ENCODE measurements around the gene SLITRK6. TPM values are rescaled to one million over a fixed set of nuclear protein-coding genes. Genes with fewer than 3 reads are reported as not detected.
A peak's percentile ranks its signal among the peaks of the same experiment; 100 is the strongest.

Gene SLITRK6
- total RNA-seq, 4 donors from 2014 or later = not detected

DNA sequence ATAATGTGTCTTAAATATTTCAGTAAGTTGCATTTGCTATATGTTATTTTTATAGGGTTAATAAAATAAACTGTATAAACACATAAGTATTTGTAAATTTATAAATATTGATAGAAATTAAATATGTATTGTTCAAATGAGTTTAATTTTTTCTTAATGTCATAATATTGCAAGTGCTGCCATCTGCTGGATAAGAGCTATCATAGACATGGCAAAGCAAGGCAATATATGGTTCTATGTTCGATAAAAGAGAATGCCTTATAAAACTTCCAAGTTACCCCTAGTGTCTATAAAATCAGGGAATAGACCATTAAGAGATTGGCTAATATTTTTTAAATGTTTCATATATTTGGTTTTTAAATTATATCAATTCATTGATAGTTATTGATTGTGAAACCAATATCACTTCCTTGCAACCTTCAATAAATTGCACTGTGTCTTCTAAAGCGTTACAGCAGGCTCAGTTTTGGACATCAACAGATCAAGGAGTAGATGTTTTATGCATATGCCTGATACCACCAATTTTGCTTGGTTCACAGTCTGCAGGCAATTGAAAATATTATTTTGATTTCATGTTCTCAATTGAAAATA, 29.0 kb upstream of the SLITRK6 start:
- Histone ChIP-seq H3K27ac (no peak overlapping the region), H3K27me3 (no peaks in the 10 kb centered on the region), H3K9me3 (no peaks in the 10 kb centered on the region), H3K36me3 (no peaks in the 10 kb centered on the region), H3K4me3 (no peak overlapping the region), H3K4me1 (no peaks in the 10 kb centered on the region)
- DNase-seq (no peak), ATAC-seq (no peak)
- intact Hi-C loops (cut with DNase I; ENCODE audit: low total_unique reads) (no loop called here), in situ Hi-C loops (cut with MboI; ENCODE audit: low sequenced_read_pairs in 4 of 4) (no loop called here)
- TF ChIP-seq, protein P1, sequence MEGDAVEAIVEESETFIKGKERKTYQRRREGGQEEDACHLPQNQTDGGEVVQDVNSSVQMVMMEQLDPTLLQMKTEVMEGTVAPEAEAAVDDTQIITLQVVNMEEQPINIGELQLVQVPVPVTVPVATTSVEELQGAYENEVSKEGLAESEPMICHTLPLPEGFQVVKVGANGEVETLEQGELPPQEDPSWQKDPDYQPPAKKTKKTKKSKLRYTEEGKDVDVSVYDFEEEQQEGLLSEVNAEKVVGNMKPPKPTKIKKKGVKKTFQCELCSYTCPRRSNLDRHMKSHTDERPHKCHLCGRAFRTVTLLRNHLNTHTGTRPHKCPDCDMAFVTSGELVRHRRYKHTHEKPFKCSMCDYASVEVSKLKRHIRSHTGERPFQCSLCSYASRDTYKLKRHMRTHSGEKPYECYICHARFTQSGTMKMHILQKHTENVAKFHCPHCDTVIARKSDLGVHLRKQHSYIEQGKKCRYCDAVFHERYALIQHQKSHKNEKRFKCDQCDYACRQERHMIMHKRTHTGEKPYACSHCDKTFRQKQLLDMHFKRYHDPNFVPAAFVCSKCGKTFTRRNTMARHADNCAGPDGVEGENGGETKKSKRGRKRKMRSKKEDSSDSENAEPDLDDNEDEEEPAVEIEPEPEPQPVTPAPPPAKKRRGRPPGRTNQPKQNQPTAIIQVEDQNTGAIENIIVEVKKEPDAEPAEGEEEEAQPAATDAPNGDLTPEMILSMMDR (IDR thresholded peaks at IDR 0.05 in 4 of 5, conservative IDR thresholded peaks at IDR 0.05 in 1 of 5) = peak in 3 of 5 experiments; percentile 7 to 46 (median 36)
- TF ChIP-seq POLR2A (IDR thresholded peaks at IDR 0.05) = no peak

DNA sequence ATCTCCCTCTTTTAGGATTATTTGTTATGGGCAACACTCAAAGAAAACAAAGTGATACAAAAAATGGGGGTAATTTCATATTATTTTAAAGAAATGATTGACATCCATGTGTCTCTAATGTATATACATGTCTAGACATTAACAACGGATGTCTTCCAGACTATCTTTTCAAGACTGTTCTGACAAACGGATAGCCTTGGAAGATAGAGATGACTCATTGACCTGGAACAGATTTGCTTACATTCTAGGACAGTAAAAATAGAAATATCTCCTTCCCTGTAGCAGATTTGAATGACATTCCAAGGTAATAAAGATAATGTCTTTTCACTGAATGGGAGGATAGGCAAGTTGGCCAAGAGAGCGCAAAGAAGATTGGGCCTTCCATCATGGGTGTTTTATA, 26.2 kb upstream of the SLITRK6 start:
- intact Hi-C loops (cut with DNase I; ENCODE audit: low total_unique reads) = no loop called here
- Histone ChIP-seq H3K27ac (no peak overlapping the region), H3K36me3 (no peaks in the 10 kb centered on the region), H3K4me1 (no peaks in the 10 kb centered on the region), H3K9me3 (no peaks in the 10 kb centered on the region), H3K4me3 (no peak overlapping the region), H3K27me3 (no peaks in the 10 kb centered on the region)
- ATAC-seq (no peak), DNase-seq (no peak)
- no peak for TF ChIP-seq POLR2A (IDR thresholded peaks at IDR 0.05)
- TF ChIP-seq, protein P1 (IDR thresholded peaks at IDR 0.05 in 4 of 5, conservative IDR thresholded peaks at IDR 0.05 in 1 of 5) = no peak
- in situ Hi-C loops (cut with MboI; ENCODE audit: low sequenced_read_pairs in 4 of 4) = no loop called here

DNA sequence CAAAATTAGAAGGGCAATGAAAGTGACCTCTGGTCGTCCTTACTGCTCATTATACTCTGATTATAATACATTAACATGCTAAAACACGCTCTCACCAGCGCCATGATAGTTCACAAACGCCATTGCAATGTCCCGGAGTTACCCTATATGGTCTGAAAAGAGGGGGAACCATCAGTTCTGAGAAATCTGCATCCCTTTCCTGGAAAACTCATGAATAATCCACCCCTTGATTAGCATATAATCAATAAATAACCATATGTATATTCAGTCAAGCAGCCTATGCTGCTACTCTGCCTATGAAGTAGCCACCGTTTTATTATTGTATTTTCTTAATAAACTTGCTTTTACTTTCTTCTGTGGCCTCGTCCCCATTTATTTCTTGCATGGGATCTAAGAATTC, 24.6 kb upstream of the SLITRK6 start:
- no peak for TF ChIP-seq POLR2A (IDR thresholded peaks at IDR 0.05)
- TF ChIP-seq, protein P1 (IDR thresholded peaks at IDR 0.05 in 4 of 5, conservative IDR thresholded peaks at IDR 0.05 in 1 of 5) = no peak
- in situ Hi-C loops (cut with MboI; ENCODE audit: low sequenced_read_pairs in 4 of 4) (loop anchor here in 3 of 4 donors (25.0 kb wide), 1 partner anchor 912 kb away; no protein-coding TSS in a partner anchor), intact Hi-C loops (cut with DNase I; ENCODE audit: low total_unique reads) (no loop called here)
- Histone ChIP-seq H3K27me3 (no peaks in the 10 kb centered on the region), H3K27ac (no peak overlapping the region), H3K9me3 (no peaks in the 10 kb centered on the region), H3K36me3 (no peaks in the 10 kb centered on the region), H3K4me3 (no peak overlapping the region), H3K4me1 (no peaks in the 10 kb centered on the region)
- ATAC-seq (no peak), DNase-seq (no peak)

DNA sequence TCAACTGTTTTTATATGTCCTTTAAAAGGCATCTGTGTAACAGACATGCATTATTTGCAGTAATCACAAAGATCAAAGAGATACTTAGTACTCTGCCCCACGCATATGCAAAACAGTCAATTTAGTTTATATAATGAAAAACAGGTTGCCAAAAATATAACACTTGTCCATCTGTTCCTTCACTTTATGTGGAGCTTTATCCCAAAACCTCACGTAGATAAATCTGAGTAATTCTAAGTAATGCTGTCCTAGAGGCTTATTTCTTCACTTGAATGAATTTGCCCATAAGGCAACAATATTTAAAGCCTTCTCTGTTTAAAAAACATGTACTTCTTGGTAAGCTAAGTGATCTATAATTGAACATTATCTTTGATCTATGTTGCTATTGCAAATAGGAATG, 20.3 kb upstream of the SLITRK6 start:
- H3K9me3 ChIP-seq = no peaks in the 10 kb centered on the region
- no peak overlapping the region for H3K27ac ChIP-seq
- no peak overlapping the region for H3K4me3 ChIP-seq
- intact Hi-C loops (cut with DNase I; ENCODE audit: low total_unique reads) = no loop called here
- no peaks in the 10 kb centered on the region for H3K27me3 ChIP-seq
- in situ Hi-C loops (cut with MboI; ENCODE audit: low sequenced_read_pairs in 4 of 4) = loop anchor here (10.0 to 25.0 kb wide), 2 partner anchors 907 to 925 kb away; no protein-coding TSS in a partner anchor
- no peak for TF ChIP-seq POLR2A (IDR thresholded peaks at IDR 0.05)
- TF ChIP-seq, protein P1 (IDR thresholded peaks at IDR 0.05 in 4 of 5, conservative IDR thresholded peaks at IDR 0.05 in 1 of 5) = no peak
- no peaks in the 10 kb centered on the region for H3K36me3 ChIP-seq
- H3K4me1 ChIP-seq = no peaks in the 10 kb centered on the region
- no peak for DNase-seq
- ATAC-seq = no peak

DNA sequence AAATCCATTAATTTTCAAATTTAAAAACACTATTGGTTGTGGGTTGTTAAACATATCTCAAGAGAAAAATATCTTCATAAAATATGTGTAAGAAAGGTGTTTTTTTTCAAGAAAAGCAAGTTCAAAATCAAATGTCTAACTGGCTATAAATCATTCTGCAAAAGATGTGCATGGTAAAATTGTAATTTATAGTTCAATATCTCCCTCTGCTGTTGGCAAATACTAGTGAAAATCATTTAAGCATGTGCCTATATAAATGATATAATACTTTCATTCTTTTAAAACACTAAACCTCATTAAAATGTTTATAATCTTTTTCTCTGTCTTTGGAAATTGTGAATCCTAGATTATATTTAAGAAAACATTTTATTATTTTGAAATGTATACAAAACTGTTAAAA, 17.2 kb upstream of the SLITRK6 start:
- H3K4me3 ChIP-seq = no peak overlapping the region
- intact Hi-C loops (cut with DNase I; ENCODE audit: low total_unique reads) (no loop called here), in situ Hi-C loops (cut with MboI; ENCODE audit: low sequenced_read_pairs in 4 of 4) (loop anchor here (10.0 to 25.0 kb wide), 2 partner anchors 904 to 922 kb away; no protein-coding TSS in a partner anchor)
- DNase-seq (no peak), ATAC-seq (no peak)
- H3K4me1 ChIP-seq = no peaks in the 10 kb centered on the region
- H3K9me3 ChIP-seq = no peaks in the 10 kb centered on the region
- H3K27me3 ChIP-seq = no peaks in the 10 kb centered on the region
- no peak overlapping the region for H3K27ac ChIP-seq
- TF ChIP-seq, protein P1 (IDR thresholded peaks at IDR 0.05 in 4 of 5, conservative IDR thresholded peaks at IDR 0.05 in 1 of 5) = no peak
- no peak for TF ChIP-seq POLR2A (IDR thresholded peaks at IDR 0.05)
- no peaks in the 10 kb centered on the region for H3K36me3 ChIP-seq

Data from gastrocnemius medialis (tissue), 4 donors.